Measurements from ENCODE around the gene GAST. TPM values are rescaled to one million over a fixed set of nuclear protein-coding genes. Genes with fewer than 3 reads are reported as not detected.

Gene GAST
- total and polyA plus RNA-seq, 2 experiments from 2014 or later = not detected

DNA sequence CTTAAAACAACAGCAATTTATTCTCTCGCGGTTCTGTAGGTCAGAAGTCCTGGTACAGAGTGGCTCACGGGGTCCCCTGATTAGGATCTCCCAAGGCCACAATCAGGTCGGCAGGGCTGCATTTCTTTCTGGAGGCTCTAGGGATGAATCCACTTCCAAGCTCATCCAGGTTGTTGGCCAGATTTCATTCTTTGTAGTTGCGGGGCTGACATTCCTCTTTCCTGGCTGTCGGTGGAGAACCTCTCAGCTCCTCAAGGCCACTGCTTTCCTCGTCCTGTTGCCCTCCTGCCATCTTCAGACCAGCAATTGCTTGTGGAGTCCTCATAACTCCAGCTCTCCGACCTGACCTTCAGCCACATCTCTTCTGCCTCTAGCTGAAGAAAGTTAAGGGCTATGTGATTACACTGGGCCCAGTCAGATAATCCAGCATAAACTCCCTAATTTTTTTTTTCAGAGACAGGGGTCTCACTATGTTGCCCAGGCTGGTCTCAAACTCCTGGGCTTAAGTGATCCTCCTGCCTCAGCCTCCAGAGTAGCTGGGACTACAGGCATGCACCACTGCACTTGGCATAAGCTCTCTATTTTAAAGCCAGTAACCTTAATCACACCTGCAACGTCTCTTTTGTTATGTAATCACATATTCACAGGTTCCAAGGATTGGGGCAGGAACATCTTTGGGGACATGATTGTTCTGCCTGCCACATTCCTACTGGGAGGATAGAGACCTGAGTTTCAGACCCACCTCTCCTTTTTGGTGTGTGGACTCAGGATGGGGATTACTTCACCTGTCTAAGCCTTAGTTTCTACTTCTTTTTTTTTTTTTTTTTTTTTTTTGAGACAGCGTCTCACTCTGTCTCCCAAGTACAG is 4.1 kb upstream of the GAST start (continued):
- TF ChIP-seq, protein P1, sequence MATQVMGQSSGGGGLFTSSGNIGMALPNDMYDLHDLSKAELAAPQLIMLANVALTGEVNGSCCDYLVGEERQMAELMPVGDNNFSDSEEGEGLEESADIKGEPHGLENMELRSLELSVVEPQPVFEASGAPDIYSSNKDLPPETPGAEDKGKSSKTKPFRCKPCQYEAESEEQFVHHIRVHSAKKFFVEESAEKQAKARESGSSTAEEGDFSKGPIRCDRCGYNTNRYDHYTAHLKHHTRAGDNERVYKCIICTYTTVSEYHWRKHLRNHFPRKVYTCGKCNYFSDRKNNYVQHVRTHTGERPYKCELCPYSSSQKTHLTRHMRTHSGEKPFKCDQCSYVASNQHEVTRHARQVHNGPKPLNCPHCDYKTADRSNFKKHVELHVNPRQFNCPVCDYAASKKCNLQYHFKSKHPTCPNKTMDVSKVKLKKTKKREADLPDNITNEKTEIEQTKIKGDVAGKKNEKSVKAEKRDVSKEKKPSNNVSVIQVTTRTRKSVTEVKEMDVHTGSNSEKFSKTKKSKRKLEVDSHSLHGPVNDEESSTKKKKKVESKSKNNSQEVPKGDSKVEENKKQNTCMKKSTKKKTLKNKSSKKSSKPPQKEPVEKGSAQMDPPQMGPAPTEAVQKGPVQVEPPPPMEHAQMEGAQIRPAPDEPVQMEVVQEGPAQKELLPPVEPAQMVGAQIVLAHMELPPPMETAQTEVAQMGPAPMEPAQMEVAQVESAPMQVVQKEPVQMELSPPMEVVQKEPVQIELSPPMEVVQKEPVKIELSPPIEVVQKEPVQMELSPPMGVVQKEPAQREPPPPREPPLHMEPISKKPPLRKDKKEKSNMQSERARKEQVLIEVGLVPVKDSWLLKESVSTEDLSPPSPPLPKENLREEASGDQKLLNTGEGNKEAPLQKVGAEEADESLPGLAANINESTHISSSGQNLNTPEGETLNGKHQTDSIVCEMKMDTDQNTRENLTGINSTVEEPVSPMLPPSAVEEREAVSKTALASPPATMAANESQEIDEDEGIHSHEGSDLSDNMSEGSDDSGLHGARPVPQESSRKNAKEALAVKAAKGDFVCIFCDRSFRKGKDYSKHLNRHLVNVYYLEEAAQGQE (IDR thresholded peaks at IDR 0.05; ENCODE audit: unreplicated experiment) = no peak
- TF ChIP-seq ZNF114 (CRISPR knock-in tag; IDR thresholded peaks at IDR 0.05) = no peak
- 0 out of 2 replicates have a peak, but pooled peaks have one; percentile 2 for TF ChIP-seq CREB1 (CRISPR knock-in tag; IDR thresholded peaks at IDR 0.05; ENCODE audit: low read depth)
- TF ChIP-seq, protein P2, sequence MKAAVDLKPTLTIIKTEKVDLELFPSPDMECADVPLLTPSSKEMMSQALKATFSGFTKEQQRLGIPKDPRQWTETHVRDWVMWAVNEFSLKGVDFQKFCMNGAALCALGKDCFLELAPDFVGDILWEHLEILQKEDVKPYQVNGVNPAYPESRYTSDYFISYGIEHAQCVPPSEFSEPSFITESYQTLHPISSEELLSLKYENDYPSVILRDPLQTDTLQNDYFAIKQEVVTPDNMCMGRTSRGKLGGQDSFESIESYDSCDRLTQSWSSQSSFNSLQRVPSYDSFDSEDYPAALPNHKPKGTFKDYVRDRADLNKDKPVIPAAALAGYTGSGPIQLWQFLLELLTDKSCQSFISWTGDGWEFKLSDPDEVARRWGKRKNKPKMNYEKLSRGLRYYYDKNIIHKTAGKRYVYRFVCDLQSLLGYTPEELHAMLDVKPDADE (IDR thresholded peaks at IDR 0.05) = no peak
- no peak for TF ChIP-seq ZNF331 (CRISPR knock-in tag; IDR thresholded peaks at IDR 0.05; ENCODE audit: low read depth)
- no peak for TF ChIP-seq EZH2phosphoT487 (IDR thresholded peaks at IDR 0.05; ENCODE audit: unreplicated experiment)
- TF ChIP-seq STAT1 (IDR thresholded peaks at IDR 0.05; ENCODE audit: unreplicated experiment) = no peak

DNA sequence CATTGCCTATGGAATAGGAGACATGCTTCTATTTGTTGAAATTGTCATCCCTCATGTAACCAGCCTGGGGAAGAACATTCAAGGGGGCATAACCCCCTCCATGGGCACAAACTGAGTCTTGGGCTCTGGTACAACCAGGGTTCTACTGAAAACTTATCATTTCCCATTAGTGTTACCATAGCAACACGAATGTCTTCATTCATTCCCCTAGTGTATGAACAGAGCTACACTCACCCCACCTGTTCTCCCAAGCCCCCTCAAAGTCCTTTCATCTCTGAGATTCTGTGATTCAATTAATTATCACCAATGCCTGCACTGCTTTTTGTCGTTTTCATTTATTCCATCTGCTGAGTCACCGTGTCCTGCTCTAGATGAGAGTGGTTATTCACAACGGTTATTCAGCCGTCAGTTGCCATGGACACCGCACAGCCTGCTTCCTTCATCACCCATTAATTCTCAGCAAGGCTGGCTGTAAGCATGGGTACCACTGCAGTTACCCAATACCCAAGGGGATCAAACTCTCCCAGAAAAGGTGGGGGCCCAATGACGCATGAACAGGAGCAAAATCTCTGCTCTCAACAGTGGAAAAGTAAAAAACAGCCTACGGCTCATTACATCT is 1.6 kb upstream of the GAST start:
- H3K9me2 ChIP-seq (ENCODE audit: insufficient read depth) = no peaks in the 10 kb centered on the region
- peaks cover 4% of the 10 kb centered on the region for H3K4me1 ChIP-seq (ENCODE audit: insufficient read depth)
- DNase-seq (ENCODE audit: low spot score) = no peak
- H3K4me3 Mint-ChIP-seq = no peak overlapping the region
- peaks cover 11% of the 10 kb centered on the region for H3K9me3 Mint-ChIP-seq
- ATAC-seq = no peak
- H3K36me3 ChIP-seq (ENCODE audit: insufficient read depth) = no peaks in the 10 kb centered on the region
- H3K4me2 ChIP-seq = no peak overlapping the region
- no peak overlapping the region for H3K4me3 ChIP-seq
- H2AFZ ChIP-seq = no peak overlapping the region
- no peaks in the 10 kb centered on the region; the same call in none of the 2 replicates for H4K20me1 ChIP-seq (replicated peaks; ENCODE audit: insufficient read depth)
- peaks cover 5% of the 10 kb centered on the region; the same call in 2 of the 3 replicates for H3K36me3 Mint-ChIP-seq (ENCODE audit: low read depth)
- H3K79me2 ChIP-seq (replicated peaks; ENCODE audit: insufficient read depth) = no peaks in the 10 kb centered on the region
- H3K27me3 ChIP-seq (ENCODE audit: insufficient read depth) = peaks cover 66% of the 10 kb centered on the region
- H3K27ac ChIP-seq (ENCODE audit: low read depth) = no peak overlapping the region
- peaks cover 60% of the 10 kb centered on the region for H3K27me3 Mint-ChIP-seq (ENCODE audit: insufficient read depth, low read depth, poor library complexity)
- H3K27ac Mint-ChIP-seq = no peak overlapping the region
- peaks cover 2% of the 10 kb centered on the region; the same call in 1 of the 2 replicates for H3F3A ChIP-seq (replicated peaks; ENCODE audit: low read depth)
- H3K4me1 Mint-ChIP-seq = peaks cover 14% of the 10 kb centered on the region
- TF ChIP-seq EZH2 (IDR thresholded peaks at IDR 0.05; ENCODE audit: low read depth, unreplicated experiment) (no peak), JUNB (IDR thresholded peaks at IDR 0.05; ENCODE audit: unreplicated experiment) (no peak), ZNF331 (CRISPR knock-in tag; IDR thresholded peaks at IDR 0.05; ENCODE audit: low read depth) (no peak), POLR2AphosphoS5 (IDR thresholded peaks at IDR 0.05; ENCODE audit: low read depth) (no peak), EZH2phosphoT487 (IDR thresholded peaks at IDR 0.05; ENCODE audit: unreplicated experiment) (no peak)
- TF ChIP-seq, protein P3, sequence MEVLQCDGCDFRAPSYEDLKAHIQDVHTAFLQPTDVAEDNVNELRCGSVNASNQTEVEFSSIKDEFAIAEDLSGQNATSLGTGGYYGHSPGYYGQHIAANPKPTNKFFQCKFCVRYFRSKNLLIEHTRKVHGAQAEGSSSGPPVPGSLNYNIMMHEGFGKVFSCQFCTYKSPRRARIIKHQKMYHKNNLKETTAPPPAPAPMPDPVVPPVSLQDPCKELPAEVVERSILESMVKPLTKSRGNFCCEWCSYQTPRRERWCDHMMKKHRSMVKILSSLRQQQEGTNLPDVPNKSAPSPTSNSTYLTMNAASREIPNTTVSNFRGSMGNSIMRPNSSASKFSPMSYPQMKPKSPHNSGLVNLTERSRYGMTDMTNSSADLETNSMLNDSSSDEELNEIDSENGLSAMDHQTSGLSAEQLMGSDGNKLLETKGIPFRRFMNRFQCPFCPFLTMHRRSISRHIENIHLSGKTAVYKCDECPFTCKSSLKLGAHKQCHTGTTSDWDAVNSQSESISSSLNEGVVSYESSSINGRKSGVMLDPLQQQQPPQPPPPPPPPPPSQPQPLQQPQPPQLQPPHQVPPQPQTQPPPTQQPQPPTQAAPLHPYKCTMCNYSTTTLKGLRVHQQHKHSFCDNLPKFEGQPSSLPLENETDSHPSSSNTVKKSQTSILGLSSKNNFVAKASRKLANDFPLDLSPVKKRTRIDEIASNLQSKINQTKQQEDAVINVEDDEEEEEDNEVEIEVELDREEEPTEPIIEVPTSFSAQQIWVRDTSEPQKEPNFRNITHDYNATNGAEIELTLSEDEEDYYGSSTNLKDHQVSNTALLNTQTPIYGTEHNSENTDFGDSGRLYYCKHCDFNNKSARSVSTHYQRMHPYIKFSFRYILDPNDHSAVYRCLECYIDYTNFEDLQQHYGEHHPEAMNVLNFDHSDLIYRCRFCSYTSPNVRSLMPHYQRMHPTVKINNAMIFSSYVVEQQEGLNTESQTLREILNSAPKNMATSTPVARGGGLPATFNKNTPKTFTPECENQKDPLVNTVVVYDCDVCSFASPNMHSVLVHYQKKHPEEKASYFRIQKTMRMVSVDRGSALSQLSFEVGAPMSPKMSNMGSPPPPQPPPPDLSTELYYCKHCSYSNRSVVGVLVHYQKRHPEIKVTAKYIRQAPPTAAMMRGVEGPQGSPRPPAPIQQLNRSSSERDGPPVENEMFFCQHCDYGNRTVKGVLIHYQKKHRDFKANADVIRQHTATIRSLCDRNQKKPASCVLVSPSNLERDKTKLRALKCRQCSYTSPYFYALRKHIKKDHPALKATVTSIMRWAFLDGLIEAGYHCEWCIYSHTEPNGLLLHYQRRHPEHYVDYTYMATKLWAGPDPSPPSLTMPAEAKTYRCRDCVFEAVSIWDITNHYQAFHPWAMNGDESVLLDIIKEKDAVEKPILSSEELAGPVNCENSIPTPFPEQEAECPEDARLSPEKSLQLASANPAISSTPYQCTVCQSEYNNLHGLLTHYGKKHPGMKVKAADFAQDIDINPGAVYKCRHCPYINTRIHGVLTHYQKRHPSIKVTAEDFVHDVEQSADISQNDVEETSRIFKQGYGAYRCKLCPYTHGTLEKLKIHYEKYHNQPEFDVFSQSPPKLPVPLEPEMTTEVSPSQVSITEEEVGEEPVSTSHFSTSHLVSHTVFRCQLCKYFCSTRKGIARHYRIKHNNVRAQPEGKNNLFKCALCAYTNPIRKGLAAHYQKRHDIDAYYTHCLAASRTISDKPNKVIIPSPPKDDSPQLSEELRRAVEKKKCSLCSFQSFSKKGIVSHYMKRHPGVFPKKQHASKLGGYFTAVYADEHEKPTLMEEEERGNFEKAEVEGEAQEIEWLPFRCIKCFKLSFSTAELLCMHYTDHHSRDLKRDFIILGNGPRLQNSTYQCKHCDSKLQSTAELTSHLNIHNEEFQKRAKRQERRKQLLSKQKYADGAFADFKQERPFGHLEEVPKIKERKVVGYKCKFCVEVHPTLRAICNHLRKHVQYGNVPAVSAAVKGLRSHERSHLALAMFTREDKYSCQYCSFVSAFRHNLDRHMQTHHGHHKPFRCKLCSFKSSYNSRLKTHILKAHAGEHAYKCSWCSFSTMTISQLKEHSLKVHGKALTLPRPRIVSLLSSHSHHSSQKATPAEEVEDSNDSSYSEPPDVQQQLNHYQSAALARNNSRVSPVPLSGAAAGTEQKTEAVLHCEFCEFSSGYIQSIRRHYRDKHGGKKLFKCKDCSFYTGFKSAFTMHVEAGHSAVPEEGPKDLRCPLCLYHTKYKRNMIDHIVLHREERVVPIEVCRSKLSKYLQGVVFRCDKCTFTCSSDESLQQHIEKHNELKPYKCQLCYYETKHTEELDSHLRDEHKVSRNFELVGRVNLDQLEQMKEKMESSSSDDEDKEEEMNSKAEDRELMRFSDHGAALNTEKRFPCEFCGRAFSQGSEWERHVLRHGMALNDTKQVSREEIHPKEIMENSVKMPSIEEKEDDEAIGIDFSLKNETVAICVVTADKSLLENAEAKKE (CRISPR knock-in tag; IDR thresholded peaks at IDR 0.05) = no peak

All from GM23338 (cell line).